T-helper 1 cell (primary cell): ENCODE data around the gene USP48.
"Not testable (repeated sequence)": the region's sequence is repeated elsewhere in the genome, so short reads cannot be mapped to it uniquely, and the experiment has no call there.

Source experiments
- DNase-seq, 5 donors: peaks; one replicate each; pipeline ENCODE4 v3.0.0-alpha.2; 2012 to 2020

Gene USP48

DNA sequence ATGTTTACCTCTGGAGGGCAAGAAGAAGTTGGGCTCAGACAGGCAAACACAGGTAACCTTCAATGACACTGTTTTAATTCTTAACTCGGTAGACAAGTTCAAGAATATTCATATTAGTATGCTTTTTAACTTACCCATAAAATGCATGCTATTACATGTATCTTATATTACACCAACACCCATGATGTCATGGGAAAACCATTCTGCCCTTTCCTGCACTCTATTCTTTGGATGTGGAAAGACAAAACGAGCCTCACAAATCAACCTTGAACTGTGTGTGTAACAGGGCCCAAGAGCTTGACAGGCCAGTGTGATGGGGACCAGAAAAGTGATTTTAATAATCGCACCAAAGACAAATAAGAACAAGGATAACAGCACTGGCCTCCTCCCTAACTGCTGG, 91.2 kb downstream of the USP48 start:
- DNase-seq: no peak

DNA sequence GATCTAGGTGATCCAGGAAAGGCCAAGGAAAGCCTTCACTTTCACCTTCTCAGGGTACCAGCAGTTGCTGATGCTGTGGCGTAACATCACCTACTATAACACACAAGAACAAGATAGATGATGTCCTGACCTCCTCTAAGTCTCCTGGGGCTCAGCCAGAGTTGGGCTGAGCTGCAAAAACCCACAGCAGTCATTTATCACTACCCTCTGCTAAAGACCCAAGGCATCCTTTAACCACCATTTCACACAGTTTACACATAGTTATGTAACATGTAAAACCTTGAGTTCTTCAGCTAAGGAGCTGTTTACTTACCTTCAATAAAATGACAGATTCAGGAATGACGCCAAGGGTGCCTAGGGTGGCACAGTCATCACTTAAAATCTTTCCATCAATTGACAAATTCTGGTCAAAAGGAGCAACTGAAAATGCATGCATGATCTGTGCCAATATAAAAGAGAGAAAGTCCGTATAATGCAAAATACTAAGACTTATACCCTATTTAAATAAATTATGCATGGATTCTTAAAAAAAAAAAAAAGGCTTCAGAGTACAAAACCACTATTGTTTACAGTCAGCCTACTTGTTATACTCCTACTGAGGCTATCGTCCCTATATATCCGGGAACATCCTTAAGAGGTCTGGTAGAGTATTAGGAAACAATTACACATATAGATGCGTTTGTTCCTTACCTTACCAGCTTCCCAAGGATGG, 93.1 kb downstream of the USP48 start:
- DNase-seq: no peak

DNA sequence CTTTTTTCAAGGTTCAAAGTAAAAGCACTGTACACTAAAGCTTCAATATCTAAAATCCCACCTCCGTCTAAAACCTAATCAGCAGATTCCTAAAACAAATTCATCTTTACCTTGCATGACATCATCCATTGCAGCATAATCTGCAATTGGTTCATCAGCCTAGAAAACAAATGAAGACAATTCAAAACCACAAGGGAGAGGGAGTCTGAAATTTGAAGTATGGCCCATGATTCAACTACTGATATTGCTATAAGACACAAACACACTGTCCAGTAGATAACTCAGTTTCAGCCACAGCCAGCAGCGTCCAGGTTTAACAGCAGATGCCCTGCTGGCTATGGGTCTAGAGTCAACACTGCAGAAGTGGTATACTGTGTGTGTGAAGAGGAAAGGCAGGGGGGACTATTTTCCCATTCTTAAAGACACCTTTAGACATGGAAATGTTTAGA, 95.8 kb downstream of the USP48 start:
- no peak for DNase-seq

DNA sequence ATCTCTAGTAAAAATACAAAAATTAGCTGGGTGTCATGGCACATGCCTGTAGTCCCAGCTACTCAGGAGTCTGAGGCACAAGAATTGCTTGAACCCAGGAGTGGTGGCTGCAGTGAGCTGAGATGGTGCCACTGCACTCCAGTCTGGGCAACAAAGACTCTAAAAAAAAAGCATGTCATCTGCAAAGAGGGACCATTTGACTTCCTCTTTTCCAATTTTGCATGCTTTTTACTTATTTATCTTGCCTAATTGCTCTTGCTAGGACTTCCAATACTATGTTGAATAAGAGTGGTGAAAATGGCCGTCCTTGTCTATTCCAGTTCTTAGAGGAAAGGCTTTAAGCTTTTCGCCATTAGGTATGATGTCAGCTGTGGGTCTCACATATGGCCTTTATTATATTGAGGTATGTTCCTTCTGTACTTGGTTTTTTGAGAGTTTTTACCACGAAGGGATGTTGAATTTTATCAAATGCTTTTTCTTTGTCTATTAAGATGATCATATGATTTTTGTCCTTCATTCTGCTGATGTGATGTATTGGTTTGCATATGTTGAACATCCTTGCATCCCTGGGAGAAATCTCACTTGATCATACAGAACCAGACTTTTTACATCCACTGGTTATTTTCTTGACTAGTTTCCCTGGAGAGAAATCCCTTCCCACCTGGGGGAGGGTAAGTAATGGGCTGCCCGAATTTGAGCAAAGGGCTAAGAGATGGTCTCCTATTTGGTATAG, 96.8 kb downstream of the USP48 start:
- DNase-seq: no peak

DNA sequence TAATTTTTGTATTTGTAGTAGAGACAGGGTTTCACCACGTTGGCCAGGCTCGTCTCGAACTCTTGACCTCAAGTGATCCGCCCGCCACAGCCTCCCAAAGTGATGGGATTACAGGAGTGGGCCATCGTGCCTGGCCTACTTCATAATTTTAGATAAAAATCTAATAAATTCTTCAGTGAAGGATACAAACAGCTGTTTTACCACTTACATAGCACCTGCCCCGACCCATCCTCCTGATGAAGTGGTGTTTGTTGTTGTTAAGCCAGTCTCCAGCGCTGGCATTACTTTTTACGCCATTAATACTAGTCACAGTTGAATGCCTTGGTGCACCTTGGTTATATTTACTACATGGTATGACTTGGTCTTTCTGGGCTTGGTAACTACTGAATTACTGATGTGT, 101.5 kb downstream of the USP48 start:
- DNase-seq: no peak

DNA sequence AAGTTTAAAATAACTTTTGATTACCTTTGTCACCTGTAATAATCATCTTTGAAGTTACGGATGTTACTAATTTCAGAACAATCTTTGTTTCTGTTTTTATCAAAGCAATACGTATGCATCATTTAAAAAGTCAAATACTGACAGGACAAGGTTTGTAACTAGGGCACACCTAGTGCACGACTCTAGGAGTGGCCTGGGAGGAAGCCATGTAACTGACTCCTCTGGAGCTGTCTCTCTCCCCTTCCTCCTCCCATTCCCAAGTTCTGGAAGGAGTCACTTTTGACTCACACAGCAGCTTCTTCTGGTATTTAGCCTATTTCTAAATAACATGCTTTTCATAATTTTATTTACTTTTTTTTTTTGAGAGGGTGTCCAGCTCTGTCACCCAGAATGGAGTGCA, 102.0 kb downstream of the USP48 start:
- no peak for DNase-seq

DNA sequence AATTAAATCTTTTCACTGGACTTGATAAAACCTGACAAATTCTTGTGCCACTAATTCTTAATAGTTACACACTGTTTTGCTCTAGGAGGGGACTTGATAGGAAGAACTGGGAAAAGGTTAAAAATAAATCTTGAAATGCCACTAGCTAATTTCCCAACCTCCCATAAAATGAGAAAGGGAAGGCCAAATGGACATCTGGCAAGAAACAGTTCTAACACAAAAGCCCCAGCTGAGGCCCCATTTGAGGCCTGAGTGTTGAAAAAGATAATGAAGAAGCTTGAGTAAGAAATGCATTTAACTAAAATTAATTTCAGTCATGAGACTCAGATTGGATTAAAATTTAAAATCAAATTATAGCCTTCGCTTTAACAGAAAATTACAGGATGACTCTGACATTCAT, 102.6 kb downstream of the USP48 start:
- no peak for DNase-seq

DNA sequence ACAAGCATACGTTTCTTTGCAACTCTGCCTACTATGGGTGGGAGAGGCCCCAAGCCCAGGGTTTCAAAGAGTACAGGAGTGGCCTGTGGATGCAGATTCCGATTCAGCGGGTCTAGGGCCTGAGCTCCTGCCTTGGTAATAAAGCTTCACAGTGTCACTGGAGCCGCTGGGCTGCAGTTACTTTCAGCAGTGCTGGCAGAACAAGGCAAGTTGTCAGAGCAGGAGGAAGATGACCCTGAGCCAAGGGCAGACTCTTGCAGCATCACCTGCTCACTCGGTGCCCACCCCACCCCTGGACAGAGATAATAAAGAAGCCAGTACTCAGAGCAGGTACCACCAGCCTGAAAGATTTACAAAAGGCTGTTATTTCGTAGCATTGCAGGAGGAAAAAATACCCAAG, 105.8 kb downstream of the USP48 start:
- DNase-seq: no peak

DNA sequence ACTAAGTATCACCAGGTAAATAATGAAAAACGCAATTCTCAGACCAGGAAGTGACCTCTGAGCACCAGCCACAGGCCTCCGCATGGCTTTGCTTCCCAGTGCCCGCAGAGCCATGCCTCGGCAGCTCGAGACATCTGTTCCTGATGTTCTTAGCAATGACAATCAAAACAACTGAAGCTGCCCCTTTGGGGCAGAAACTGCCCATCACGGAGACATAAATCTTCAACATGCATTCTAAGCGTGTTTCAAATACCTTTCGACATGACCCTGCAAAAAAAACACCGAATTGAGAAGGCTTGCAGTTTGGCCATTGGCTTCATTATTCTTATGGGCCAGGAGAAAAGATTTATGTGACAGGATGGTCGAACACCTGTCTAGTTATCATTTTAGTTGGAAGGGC, 108.0 kb downstream of the USP48 start:
- no peak for DNase-seq

DNA sequence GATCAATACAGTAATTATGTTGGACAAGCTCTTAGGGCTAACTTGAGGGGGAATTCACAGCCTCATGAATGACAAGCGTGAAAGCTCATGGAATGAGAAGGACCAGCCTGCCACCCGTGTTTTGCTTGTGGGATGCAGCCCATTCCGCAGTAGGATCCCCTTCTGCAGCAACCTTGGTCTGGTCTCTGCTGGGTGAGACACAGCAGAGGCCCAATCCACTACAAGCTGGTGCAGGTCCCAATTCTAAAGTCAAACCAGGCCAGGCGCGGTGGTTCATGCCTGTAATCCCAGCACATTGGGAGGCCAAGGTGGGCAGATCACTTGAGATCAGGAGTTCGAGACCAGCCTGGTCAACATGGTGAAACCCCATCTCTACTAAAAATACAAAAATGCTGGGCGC, 109.1 kb downstream of the USP48 start:
- DNase-seq: not testable (repeated sequence)

DNA sequence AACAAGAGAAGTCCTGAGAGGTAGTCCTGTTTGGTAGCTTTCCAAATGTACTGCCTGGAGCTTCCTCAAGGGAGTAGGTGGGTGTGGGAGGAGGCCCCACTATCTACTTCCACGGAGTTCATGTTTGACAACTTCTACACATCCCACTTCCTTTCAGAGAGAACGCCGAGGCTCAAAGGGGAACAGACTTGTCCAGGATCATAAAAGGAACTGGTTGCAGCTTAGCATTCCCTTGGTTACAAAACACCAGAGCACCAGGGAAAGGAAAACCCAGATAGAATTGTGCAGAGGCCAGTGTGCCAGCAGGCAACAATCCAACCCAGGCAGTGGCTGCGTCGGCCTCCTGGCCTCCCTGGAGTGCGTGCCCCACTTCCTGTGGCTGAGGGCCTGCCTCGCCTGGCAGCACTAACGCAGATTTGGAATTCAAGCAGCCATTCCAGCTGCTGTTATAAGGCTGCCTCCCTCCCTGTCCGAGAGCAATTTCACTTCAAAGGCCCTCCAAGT, 109.6 kb downstream of the USP48 start:
- DNase-seq: no peak

DNA sequence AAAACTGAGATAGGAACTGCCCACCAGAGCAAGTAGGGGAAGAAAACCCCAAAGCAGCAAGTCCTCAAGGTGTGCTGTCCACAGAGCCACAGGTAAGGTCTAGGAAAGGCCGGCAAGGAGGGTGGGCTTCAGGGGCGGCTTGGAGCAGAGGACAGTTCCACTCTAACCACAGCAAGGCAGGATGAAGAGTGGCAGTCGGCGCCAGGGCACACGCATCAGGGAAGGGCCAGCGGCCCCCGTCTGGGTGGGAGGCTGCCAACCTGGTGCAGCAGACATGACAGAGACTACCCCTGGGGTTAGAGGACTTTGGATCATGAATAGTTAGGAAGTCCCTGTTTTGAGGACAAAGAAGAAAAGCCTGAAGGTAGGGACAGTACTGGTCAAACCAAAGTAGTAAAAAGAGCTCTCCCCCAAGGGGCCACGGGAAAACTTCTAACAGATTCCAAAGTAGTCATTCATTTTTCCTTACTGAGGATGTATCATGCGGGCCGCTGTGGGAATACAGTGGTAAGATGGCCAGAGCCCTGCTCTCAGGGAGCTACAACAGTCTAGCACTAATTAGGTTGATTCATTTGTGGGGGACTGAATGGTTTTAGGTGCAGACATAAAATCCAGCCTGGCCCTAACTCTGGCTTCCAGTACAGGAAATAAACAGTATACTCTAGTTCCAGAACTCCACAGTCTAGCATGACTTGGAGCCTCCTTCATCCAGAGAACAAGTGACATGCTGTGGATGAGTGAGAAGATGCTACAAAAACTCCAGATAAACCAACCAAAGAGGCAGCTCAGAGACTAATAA, 110.3 kb downstream of the USP48 start:
- DNase-seq: no peak

DNA sequence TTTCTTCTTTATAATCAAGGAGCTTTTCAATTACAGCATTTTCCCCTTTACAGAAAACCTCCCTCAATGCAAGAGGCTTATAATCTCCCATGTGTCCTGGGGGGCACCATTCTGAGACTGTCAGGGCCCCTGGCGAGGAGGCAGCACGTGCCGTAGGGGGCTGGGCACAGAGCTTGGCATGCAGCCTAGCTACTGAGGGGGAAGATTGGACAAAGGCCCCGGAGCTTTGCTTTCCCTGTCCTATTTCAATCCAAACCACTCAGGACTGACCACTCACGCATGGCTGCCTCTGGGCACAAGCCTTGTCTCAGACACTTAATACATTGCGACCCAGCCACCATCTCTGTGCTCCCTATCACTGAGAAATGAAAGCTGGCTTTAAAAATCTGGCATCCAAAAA, 111.0 kb downstream of the USP48 start:
- no peak for DNase-seq

DNA sequence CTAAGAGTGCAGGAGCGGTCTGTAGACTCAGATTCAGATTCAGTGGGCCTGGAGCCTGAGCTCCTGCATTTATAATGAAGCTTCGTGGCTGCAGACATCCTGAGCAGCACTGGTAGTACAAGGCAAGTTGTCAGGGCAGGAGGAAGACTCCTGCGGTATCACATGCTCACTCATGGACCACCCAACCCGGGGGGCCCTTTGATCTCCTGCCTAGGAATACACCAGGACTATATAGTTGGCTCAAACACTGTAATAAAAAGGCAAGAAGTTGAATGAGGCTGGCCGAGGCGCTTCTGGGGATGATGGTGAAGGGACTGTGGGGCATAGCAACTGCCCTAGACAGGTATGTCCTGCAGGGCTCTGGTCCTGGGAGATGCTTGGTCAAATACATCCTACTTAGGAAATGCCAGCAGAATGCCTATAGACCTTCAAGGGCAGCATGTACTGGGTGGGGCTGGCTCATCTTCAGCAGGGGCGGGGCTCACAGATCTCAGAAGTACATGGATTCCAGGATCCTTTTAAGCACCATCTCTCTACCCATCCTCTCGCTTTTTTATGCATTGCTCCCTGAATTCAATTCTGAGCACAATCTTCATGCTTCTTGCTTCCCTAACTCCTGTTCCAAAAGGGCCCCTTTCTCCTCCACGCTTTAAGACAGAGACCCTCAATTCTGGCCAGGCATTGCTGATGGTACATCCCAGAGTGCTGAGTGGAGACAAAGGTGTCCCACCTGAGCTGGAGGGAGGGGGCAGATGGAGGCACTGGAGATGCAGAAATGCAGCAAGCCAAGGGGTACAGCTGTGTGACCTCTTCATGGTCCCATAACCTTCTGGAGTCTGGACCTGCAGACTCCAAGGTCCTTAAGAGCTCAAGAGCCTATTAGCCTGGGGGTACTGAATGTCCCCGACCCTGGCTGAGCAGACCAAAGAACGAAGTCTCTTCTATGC, 111.7 kb downstream of the USP48 start:
- DNase-seq: no peak

DNA sequence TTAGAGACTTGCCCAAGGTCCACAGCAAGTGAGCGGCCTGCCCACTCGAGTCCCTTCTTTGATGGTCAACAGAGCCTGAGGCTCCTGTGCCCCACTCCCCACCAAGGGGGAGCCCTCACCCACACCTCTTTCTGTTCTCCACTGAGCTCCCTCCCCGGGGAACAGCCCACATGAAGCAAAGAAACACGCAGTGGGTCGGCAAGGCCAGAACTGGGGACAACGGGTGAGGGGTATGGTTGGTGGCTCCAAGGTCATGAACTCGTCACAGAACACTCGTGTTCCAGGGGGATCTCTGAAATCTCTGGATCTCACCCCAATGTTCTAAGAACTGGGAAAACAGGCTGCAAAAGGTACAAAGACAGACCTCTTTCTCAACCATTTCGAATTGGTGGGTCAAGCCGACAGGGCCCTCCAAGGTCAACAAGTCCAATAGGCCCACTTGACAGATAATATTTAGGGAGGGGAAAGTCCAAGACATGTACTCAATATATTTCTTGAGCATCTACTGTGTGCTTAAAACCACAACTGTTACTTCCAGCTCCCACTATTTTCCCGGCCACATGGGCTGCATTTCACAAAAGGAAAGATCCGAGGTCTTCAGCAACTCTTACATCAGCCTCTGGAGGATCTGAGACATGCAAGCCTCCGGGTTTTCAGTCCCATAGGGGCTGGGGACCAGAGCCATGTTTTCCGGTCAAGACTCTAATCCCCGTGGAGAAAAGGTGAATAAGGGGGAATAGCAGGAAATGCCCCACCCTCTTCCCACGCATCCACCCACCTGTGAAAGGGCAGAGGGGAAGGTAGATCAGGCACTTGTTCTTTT, 112.7 kb downstream of the USP48 start:
- no peak for DNase-seq

DNA sequence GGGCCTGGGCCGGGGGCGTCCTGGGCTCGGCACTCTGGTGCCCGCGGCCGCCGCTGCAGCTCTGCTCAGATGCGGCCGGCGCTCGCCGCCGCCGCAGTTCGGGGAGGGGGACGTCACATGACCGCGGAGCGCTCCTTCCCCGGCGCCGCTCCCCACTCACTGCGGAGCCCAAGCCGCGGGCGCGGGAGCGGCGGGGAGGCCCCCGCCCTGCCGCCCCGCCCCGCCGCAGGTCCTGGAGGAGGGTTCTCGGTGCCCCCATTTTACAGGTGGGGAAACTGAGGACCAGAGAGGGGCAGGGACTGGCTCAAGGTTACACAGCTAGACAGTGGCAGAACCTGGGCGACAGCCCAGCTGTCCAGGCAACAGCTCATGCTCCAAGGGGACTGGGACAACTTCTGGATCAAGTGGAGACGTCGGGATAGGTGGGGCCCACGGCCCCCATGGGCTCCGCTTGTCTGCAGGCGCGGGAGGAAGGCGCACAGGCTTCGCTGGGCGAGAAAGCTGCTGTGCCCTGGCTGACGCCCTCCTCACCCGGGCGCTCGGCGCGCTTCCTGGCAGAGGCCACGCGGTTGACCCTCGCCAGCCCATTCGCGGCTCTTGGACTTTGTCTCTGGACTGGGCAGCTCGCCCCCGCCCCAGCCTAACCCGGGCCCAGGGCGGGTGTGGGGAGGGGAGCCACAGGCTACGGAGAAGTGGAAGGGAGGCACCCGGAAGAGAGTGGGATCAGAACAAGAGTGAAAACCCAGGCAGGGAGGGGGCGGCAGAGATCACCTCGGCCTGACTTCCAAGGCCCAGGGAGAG, 113.5 kb downstream of the USP48 start, which contains the start of gene RAP1GAP:
Gene RAP1GAP (minus strand): TSS at position 100 of the 801 bp plus-strand sequence. CDS start 49,325 bp downstream, outside the sequence.
- DNase-seq: peak in 1 of 5 donors; percentile 36

DNA sequence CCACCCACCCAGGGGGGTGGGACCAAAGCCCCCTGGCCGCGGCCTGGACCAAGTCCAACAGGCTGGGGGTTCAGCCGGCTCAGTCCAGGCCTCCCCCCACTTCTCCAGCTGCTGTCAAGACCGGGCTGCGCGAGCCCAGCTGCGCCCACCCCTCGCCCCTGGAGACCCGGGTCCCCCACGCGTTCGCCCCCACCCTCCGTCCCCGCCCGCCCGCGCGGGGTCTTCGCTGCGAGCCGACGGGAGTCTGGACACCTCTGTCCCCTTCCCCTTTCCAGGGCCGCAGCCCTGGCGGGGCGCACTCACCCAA, 114.0 kb downstream of the USP48 start:
- DNase-seq: no peak

DNA sequence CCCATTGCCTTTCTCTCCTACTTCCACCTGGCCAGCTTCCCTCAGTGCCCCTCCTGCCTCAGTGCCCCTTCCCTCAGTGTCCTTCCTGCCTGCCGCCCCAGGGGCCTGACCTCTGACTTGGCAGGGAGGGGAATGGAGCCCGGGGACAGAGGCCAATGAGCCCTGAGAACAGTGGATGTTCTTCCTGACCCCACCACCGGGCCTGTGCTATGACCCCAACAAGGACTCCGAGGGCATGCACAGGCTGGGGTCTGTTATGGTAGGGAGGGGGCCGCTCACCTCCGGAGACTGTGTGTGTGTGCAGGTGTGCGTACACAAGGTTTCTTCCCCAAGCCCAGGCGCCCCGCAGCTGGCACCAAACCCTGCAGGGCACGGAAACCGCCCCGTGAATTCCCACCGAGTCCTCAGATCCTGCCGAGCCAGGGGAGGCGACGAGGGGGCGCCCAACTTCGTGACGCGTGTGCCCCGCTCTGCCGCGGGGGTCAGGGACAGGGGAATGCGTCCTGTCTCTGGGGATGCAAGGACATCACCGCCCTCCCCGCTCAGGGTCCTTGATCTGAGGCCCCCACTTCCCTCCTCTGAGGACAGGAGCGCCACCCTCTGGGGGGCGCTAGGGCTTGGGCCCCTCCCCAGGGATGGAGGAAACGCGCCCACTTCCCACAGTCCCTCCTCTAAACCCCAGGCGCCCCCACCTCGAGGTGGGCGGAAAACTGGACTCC, 114.6 kb downstream of the USP48 start:
- no peak for DNase-seq

DNA sequence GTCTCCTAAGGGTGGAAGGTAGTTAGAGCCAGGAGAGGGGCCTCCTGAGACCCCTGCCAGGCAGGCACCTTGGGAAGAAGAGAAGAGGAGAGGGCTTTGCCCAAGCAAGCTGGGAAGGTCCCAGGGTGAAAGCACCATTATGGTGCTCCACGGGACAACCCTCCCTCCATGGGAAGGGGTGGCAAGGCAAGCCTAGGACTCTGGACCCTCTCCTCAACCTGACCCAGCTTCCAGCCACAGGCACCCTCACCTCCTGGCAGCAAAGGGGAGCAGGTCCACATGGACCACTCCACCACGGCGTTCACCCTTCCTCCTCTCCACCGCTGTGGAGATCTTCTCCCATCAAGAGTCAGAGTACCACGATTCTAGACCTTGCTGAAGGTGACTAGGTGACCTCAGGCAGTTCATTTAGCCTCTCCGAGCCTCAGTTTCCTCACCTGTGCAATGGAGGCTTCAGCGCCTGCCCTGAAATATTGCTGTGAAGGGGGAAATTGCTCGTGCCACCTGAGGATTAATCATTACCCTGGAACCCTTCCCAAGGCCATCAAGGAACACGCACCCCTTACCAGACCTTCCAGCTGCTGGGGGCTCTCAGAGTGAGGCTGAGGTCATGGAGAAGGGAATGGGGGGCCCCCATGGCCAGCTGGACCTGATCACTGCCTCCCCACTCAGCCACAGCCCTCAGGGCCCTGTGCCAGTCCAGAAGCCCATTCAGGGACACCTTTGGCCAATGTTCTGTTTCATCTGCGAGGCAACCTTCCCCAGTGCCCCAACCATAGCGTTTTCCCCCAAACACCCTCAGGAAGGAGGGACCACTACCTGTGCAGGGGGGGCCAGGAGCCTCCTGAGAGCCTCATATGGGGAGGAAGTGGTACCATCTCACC, 115.4 kb downstream of the USP48 start:
- no peak for DNase-seq
